Esophagus muscularis mucosa (tissue), 4 donors: ENCODE data around the gene PRDM15. TPM values are rescaled to one million over a fixed set of nuclear protein-coding genes. Genes with fewer than 3 reads are reported as not detected.

Source experiments
- DNase-seq: peaks from one replicate; pipeline ENCODE4 v3.0.0-alpha.2; 2017; ENCODE audit errors: extremely low spot score
- H3K27ac ChIP-seq, 4 donors: fragments of 200-600 bp; sonication (generic); replicated peaks in 1 of 4; 1 replicate in 3 of 4; 2 replicates in 1 of 4; pipeline ENCODE4 v1.5.1; 2016 to 2019; ENCODE audit warnings: mild to moderate bottlenecking in 1 of 4
- H3K27me3 ChIP-seq, 4 donors: fragments of 200-600 bp; sonication (generic); one replicate each; pipeline versions ENCODE4 v1.5.1 to v1.6.0; 2016 to 2019
- H3K36me3 ChIP-seq, 4 donors: fragments of 200-600 bp; sonication (generic); one replicate each; pipeline ENCODE4 v1.5.1; 2016 to 2019
- H3K4me1 ChIP-seq, 4 donors: fragments of 200-600 bp; sonication (generic); one replicate each; pipeline ENCODE4 v1.5.1; 2016 to 2019
- H3K4me3 ChIP-seq, 4 donors: fragments of 200-600 bp; sonication (generic); 1 replicate in 2 of 4; 2 replicates in 2 of 4; pipeline ENCODE4 v1.5.1; 2016 to 2019; ENCODE audit warnings: mild to moderate bottlenecking in 4 of 4, moderate library complexity in 1 of 4
- H3K9me3 ChIP-seq, 4 donors: fragments of 200-600 bp; sonication (generic); 1 replicate in 3 of 4; 2 replicates in 1 of 4; pipeline ENCODE4 v1.5.1; 2016 to 2019
- CTCF ChIP-seq, 3 experiments: fragments of 200-600 bp in 2 of 3; fragments of 450-650 bp in 1 of 3; sonication (generic) in 2 of 3; IDR thresholded peaks; one replicate each; pipeline ENCODE4 v1.5.1; 2017 to 2019; ENCODE audit warnings: antibody characterized with exemption in 3 of 3, mild to moderate bottlenecking in 2 of 3, moderate library complexity in 1 of 3
- EP300 ChIP-seq: sonication (generic); formaldehyde crosslinking; IDR thresholded peaks from one replicate; pipeline ENCODE4 v1.6.1; 2017; ENCODE audit warnings: antibody characterized with exemption
- POLR2A ChIP-seq: fragments of 450-650 bp; IDR thresholded peaks from one replicate; pipeline ENCODE4 v1.6.1; 2017; ENCODE audit warnings: antibody characterized with exemption, moderate library complexity, mild to moderate bottlenecking, low read depth
- POLR2AphosphoS5 ChIP-seq, 2 donors: sonication (generic); formaldehyde crosslinking; IDR thresholded peaks; one replicate each; pipeline ENCODE4 v1.6.1; 2017; ENCODE audit warnings: antibody characterized with exemption in 2 of 2
- WGBS: methylation state at CpG from one replicate; pipeline ENCODE4 v1.1.5; 2018; 5-methylcytosine and 5-hydroxymethylcytosine counted together
- intact Hi-C: fragments of 100-400 bp; cut with DNase I; formaldehyde crosslinking; loops from one replicate; pipeline ENCODE4 v1.15.1; 2023
- total RNA-seq, 4 donors: library from RNA; depleted of rRNA; stranded (reverse); fragments of >200 nt; gene quantifications; one replicate each; pipeline versions ENCODE4 v1.1.0 to v1.2.1, GENCODE V29; 2016

Gene PRDM15
- total RNA-seq, 4 donors from 2014 or later: 5.0 to 6.3 (median 5.4) TPM

GRCh38 chr21:41834926-41835663 is 44.0 kb downstream of the PRDM15 start:
- Histone ChIP-seq H3K27ac (no peak overlapping the region), H3K27me3 (no peaks in the 10 kb centered on the region), H3K9me3 (no peaks in the 10 kb centered on the region), H3K4me1 (no peaks in the 10 kb centered on the region), H3K36me3 (peaks cover 29 to 76% (median 65%) of the 10 kb centered on the region in 4 donors), H3K4me3 (no peak overlapping the region)
- TF ChIP-seq POLR2A (no peak), POLR2AphosphoS5 (IDR thresholded peaks at IDR 0.05) (no peak), EP300 (no peak), CTCF (IDR thresholded peaks at IDR 0.05) (no peak)
- 95% methylated on average over 36 of the region's 42 CpGs for WGBS
- no peak for DNase-seq
- intact Hi-C loops: no loop called here

- H3K27me3 ChIP-seq: no peaks in the 10 kb centered on the region
- 92% methylated on average over 12 of the region's 25 CpGs for WGBS
- H3K4me3 ChIP-seq: no peak overlapping the region
- peaks cover 29 to 73% (median 60%) of the 10 kb centered on the region in 4 donors for H3K36me3 ChIP-seq
- no peak for DNase-seq
- no peak overlapping the region for H3K27ac ChIP-seq
- intact Hi-C loops: no loop called here
- no peaks in the 10 kb centered on the region for H3K4me1 ChIP-seq
- TF ChIP-seq EP300 (no peak), CTCF (IDR thresholded peaks at IDR 0.05) (no peak), POLR2AphosphoS5 (IDR thresholded peaks at IDR 0.05) (no peak), POLR2A (no peak)
- no peaks in the 10 kb centered on the region for H3K9me3 ChIP-seq
Measured at GRCh38 chr21:41834252-41834925, 44.8 kb downstream of the PRDM15 start.

- Histone ChIP-seq H3K9me3 (no peaks in the 10 kb centered on the region), H3K4me3 (no peak overlapping the region), H3K27ac (no peak overlapping the region), H3K27me3 (no peaks in the 10 kb centered on the region), H3K36me3 (peaks cover 29 to 65% (median 54%) of the 10 kb centered on the region in 4 donors), H3K4me1 (no peaks in the 10 kb centered on the region)
- intact Hi-C loops: no loop called here
- no peak for DNase-seq
- WGBS: 95% methylated on average over 13 of the region's 13 CpGs
- TF ChIP-seq EP300: no peak
- no peak for TF ChIP-seq POLR2AphosphoS5 (IDR thresholded peaks at IDR 0.05)
- TF ChIP-seq CTCF (IDR thresholded peaks at IDR 0.05): no peak
- no peak for TF ChIP-seq POLR2A
Measured at GRCh38 chr21:41833497-41834115, 45.5 kb downstream of the PRDM15 start.

- intact Hi-C loops: no loop called here
- WGBS: 90% methylated on average over 16 of the region's 17 CpGs
- Histone ChIP-seq H3K27me3 (no peaks in the 10 kb centered on the region), H3K27ac (no peak overlapping the region), H3K36me3 (peaks cover 31 to 67% (median 55%) of the 10 kb centered on the region in 4 donors), H3K4me1 (no peaks in the 10 kb centered on the region), H3K4me3 (no peak overlapping the region), H3K9me3 (no peaks in the 10 kb centered on the region)
- TF ChIP-seq POLR2A (no peak), POLR2AphosphoS5 (IDR thresholded peaks at IDR 0.05) (no peak)
- no peak for DNase-seq
Measured at GRCh38 chr21:41832596-41833496, 46.3 kb downstream of the PRDM15 start.
